Neutrophil (primary cell): ENCODE results near the gene PABPC4L.

Experiments
- H3K27ac ChIP-seq: fragments of 200-600 bp; sonication (generic); 2 replicates; pipeline ENCODE4 v1.5.1; 2016; ENCODE audit warnings: mild to moderate bottlenecking, moderate library complexity
- H3K27me3 ChIP-seq: fragments of 200-600 bp; sonication (generic); 2 replicates; pipeline ENCODE4 v1.6.0; 2016; ENCODE audit warnings: mild to moderate bottlenecking
- H3K36me3 ChIP-seq: fragments of 200-600 bp; sonication (generic); 2 replicates; pipeline ENCODE4 v1.5.1; 2017
- H3K4me1 ChIP-seq, 2 experiments: fragments of 200-600 bp in 1 of 2; sonication (generic) in 1 of 2; 1 replicate in 1 of 2; 2 replicates in 1 of 2; pipeline versions ENCODE4 v1.5.1 to v1.6.1; 2013 to 2016; ENCODE audit warnings: low read depth in 1 of 2, low read length in 1 of 2, mild to moderate bottlenecking in 1 of 2, moderate library complexity in 1 of 2; ENCODE audit not compliant: control insufficient read depth in 1 of 2, insufficient read depth in 1 of 2
- H3K4me3 ChIP-seq, 2 experiments: fragments of 200-600 bp in 1 of 2; sonication (generic) in 1 of 2; 1 replicate in 1 of 2; 2 replicates in 1 of 2; pipeline ENCODE4 v1.5.1; 2013 to 2016; ENCODE audit warnings: low read depth in 1 of 2, low read length in 1 of 2, mild to moderate bottlenecking in 1 of 2, moderate library complexity in 1 of 2
- H3K9me3 ChIP-seq: fragments of 200-600 bp; sonication (generic); 2 replicates; pipeline ENCODE4 v1.5.1; 2016
- CTCF ChIP-seq: fragments of 200-600 bp; sonication (generic); IDR thresholded peaks from 2 replicates; pipeline ENCODE4 v1.5.1; 2016; ENCODE audit warnings: antibody characterized with exemption

The PABPC4L gene

GRCh38 chr4:134178706-134179105 lies 22.9 kb downstream of the PABPC4L start:
- Histone ChIP-seq H3K36me3 (no peaks in the 10 kb centered on the region), H3K9me3 (no peaks in the 10 kb centered on the region), H3K27ac (no peak overlapping the region), H3K27me3 (no peaks in the 10 kb centered on the region), H3K4me1 (no peaks in the 10 kb centered on the region), H3K4me3 (no peak overlapping the region)
- no peak for TF ChIP-seq CTCF

- H3K4me1 ChIP-seq, result no peaks in the 10 kb centered on the region
- no peaks in the 10 kb centered on the region for H3K36me3 ChIP-seq
- no peak overlapping the region for H3K4me3 ChIP-seq
- no peaks in the 10 kb centered on the region for H3K27me3 ChIP-seq
- H3K27ac ChIP-seq, result no peak overlapping the region
- H3K9me3 ChIP-seq, result no peaks in the 10 kb centered on the region
- TF ChIP-seq CTCF, result no peak
Measured at GRCh38 chr4:134174271-134174670, 27.3 kb downstream of the PABPC4L start.

- no peak overlapping the region for H3K4me3 ChIP-seq
- no peak for TF ChIP-seq CTCF
- H3K4me1 ChIP-seq, result no peaks in the 10 kb centered on the region
- H3K27me3 ChIP-seq, result no peaks in the 10 kb centered on the region
- H3K27ac ChIP-seq, result no peak overlapping the region
- no peaks in the 10 kb centered on the region for H3K36me3 ChIP-seq
- H3K9me3 ChIP-seq, result no peaks in the 10 kb centered on the region
Measured at GRCh38 chr4:134160211-134160610, 41.4 kb downstream of the PABPC4L start.

- no peak overlapping the region for H3K27ac ChIP-seq
Measured at GRCh38 chr4:134154097-134154496, 47.5 kb downstream of the PABPC4L start.

GRCh38 chr4:134147941-134148340 lies 53.6 kb downstream of the PABPC4L start:
- TF ChIP-seq CTCF, result no peak
- Histone ChIP-seq H3K4me3 (no peak overlapping the region), H3K27me3 (no peaks in the 10 kb centered on the region), H3K9me3 (no peaks in the 10 kb centered on the region), H3K36me3 (no peaks in the 10 kb centered on the region), H3K27ac (no peak overlapping the region), H3K4me1 (no peaks in the 10 kb centered on the region)

More at GRCh38 chr4:134154097-134154496, 47.5 kb downstream of the PABPC4L start:
- no peak for TF ChIP-seq CTCF
- Histone ChIP-seq H3K36me3 (no peaks in the 10 kb centered on the region), H3K4me1 (no peaks in the 10 kb centered on the region), H3K27me3 (no peaks in the 10 kb centered on the region), H3K4me3 (no peak overlapping the region), H3K9me3 (no peaks in the 10 kb centered on the region)
